Measurements from ENCODE around the gene JPH3.
"Not testable (repeated sequence)": the region's sequence is repeated elsewhere in the genome, so short reads cannot be mapped to it uniquely, and the experiment has no call there.

The JPH3 gene

DNA sequence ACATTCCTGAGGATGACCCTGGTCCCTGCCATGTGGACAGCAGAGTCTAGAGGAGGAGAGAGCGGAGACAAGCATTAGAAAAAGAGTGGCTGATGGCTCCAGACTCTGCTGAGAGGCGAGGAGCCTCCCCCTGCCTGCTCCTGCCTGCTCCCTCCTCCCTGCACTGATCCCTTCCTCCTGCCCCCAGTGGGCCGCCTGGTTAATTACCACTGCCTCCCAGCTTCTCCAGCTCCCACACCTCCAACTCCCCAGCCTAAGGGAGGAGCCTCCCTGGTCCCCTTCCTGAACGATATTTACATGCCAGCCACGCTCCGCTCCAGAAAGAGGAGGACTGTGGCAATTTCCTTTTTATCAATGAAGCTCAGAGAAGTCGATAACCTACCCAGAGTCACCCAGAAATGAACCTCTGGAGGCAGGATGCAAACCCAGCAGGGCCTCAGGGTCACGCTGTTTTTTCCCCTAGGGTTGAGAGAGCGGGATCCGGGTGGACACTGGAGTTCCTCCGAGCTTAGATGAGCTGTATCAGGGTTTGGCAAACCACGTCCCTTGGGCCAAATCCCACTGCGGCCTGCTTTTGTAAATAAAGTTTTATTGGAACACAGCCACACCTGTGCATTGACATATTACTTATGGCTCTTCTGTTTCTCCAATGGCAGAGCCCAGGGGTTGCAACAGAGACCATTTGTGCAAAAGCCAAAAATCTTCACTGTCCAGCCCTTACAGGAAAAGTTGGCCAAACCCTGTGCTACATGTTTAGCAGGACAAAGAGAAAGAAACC lies 27.1 kb upstream of the JPH3 start:
- no peak overlapping the region for H3K27ac ChIP-seq
- TF ChIP-seq ZFX (IDR thresholded peaks at IDR 0.05), result no peak
- no peak for TF ChIP-seq CTCF (conservative IDR thresholded peaks at IDR 0.05)

GRCh38 chr16:87576171-87576570 lies 26.1 kb upstream of the JPH3 start:
- TF ChIP-seq ZFX (IDR thresholded peaks at IDR 0.05) (no peak), CTCF (conservative IDR thresholded peaks at IDR 0.05) (no peak)
- H3K27ac ChIP-seq, result no peak overlapping the region

GRCh38 chr16:87578142-87578930 lies 24.0 kb upstream of the JPH3 start:
- not testable (repeated sequence) for H3K27ac ChIP-seq

- TF ChIP-seq CTCF (conservative IDR thresholded peaks at IDR 0.05), result no peak
- TF ChIP-seq ZFX (IDR thresholded peaks at IDR 0.05), result no peak
- no peak overlapping the region for H3K27ac ChIP-seq
Observed at GRCh38 chr16:87579691-87580090, 22.6 kb upstream of the JPH3 start.

DNA sequence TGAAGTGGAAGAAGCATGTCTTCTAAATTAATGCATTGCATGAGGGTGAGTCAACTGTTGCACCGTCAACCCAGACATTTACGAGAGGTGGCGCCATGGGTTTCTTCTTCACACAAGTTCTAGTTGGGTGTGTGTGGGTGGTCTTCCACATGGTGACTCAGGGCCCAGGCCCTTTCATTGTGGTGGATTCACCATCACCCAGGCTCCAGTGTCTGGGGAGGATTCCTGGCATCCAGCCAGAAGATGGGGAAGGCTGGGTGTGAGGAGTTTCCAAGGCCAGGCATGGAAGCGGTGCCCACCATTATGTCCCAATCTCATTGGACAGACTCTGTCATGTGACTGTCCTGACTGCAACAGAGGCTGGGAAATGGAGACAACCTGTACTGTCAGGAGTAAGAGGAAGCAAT lies 21.4 kb upstream of the JPH3 start:
- H3K27ac ChIP-seq, result no peak overlapping the region
- no peak for TF ChIP-seq ZFX (IDR thresholded peaks at IDR 0.05)
- no peak for TF ChIP-seq CTCF (conservative IDR thresholded peaks at IDR 0.05)

DNA sequence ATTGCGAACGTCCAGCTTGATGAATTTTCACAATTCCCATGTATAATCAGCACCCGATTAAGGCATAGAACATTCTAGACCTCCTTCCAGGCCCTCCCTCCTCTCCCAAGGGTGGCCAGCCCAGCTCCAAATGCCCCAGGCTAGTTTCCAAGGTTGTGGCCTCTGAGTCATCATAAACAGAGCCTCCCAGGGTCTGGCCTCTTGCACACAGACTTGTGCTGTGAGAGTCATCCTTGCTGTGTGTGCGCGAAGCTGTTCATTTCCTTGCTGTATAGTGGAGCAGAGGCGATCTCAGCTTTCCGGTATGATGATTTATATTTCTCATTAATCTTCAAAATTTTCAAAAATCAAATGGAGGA lies 20.5 kb upstream of the JPH3 start:
- TF ChIP-seq ZFX (IDR thresholded peaks at IDR 0.05) (no peak), CTCF (conservative IDR thresholded peaks at IDR 0.05) (no peak)
- no peak overlapping the region for H3K27ac ChIP-seq

- no peak overlapping the region for H3K27ac ChIP-seq
- no peak for TF ChIP-seq CTCF (conservative IDR thresholded peaks at IDR 0.05)
Observed at GRCh38 chr16:87582216-87582965, 19.9 kb upstream of the JPH3 start.

Measured in C4-2B (cell line).